Naive B cell (primary cell): ENCODE data around the gene RFTN1. TPM values are rescaled to one million over a fixed set of nuclear protein-coding genes. Genes with fewer than 3 reads are reported as not detected.

Source experiments
- ATAC-seq, 2 donors: fragments of 150-1000 bp; cut with Tn5 transposase; 2 replicates each; pipeline ENCODE4 v1.10.0; 2021; ENCODE audit warnings: low read depth in 2 of 2, mild to moderate bottlenecking in 2 of 2, moderate library complexity in 2 of 2
- DNase-seq: peaks from one replicate; pipeline ENCODE4 v3.0.0; 2022
- H3K27ac Mint-ChIP-seq, 6 donors: one replicate each; pipeline ENCODE4 v1.8.0; 2020 to 2022; ENCODE audit warnings: mild to moderate bottlenecking in 6 of 6, mixed read lengths in 6 of 6, moderate library complexity in 5 of 6, inconsistent platforms in 2 of 6
- H3K27me3 Mint-ChIP-seq, 3 donors: one replicate each; pipeline ENCODE4 v1.8.0; 2021 to 2022; ENCODE audit warnings: mixed read lengths in 3 of 3, mild to moderate bottlenecking in 1 of 3
- H3K36me3 Mint-ChIP-seq, 2 donors: one replicate each; pipeline ENCODE4 v1.8.0; 2020 to 2022; ENCODE audit warnings: mixed read lengths in 2 of 2, inconsistent platforms in 1 of 2, mild to moderate bottlenecking in 1 of 2
- H3K4me1 Mint-ChIP-seq, 3 donors: one replicate each; pipeline ENCODE4 v1.8.0; 2020 to 2022; ENCODE audit warnings: mixed read lengths in 3 of 3, inconsistent platforms in 1 of 3, mild to moderate bottlenecking in 1 of 3, moderate library complexity in 1 of 3
- H3K4me3 Mint-ChIP-seq, 8 donors: one replicate each; pipeline ENCODE4 v1.8.0; 2020 to 2022; ENCODE audit warnings: mild to moderate bottlenecking in 8 of 8, mixed read lengths in 8 of 8, moderate library complexity in 8 of 8, inconsistent platforms in 2 of 8
- H3K9me3 Mint-ChIP-seq, 7 donors: one replicate each; pipeline ENCODE4 v1.8.0; 2020 to 2022; ENCODE audit warnings: mixed read lengths in 7 of 7, mild to moderate bottlenecking in 5 of 7, inconsistent platforms in 2 of 7, moderate library complexity in 1 of 7
- polyA plus RNA-seq, 6 donors: library from polyadenylated mRNA; unstranded; fragments of 300-500 nt; fragmentation: Illumina TruSeq; gene quantifications; one replicate each; pipeline ENCODE4 v1.2.3, GENCODE V29; 2021; ENCODE audit warnings: low read depth in 6 of 6

RFTN1 gene
- polyA plus RNA-seq, 6 donors from 2014 or later, result 63.0 to 147 (median 106) TPM

DNA sequence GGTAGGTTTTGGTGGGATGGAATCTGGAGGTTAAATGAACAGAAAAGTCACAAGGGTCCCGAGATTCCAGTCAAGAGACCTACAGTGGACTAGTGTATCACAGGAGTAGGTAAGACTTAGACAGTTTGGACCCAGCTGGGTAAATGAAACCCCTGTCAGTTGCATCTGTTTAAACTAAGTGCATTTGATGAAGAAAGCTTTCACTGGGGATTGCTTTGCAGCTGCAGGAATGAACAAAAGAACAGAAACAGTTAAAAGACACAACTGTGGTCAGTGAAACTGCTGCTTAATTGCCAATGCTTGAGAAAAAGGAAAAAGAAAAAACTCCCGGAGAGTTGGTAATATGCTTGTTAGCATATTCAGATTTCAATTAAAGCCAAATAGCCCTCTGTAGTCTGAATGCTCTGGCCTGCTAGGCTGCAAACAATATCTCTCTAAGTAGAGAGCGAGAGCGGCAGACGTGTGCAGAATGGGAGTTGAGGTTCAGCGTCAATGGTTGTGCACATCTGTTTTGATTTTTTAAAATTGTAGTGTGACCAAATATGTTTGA is 211.3 kb downstream of the RFTN1 start:
- Mint-ChIP-seq H3K9me3 (peaks cover 0 to 1% (median 0%) of the 10 kb centered on the region in 7 donors), H3K4me3 (no peak overlapping the region), H3K27me3 (no peaks in the 10 kb centered on the region), H3K27ac (no peak overlapping the region), H3K4me1 (peaks cover 27 to 54% (median 28%) of the 10 kb centered on the region in 3 donors), H3K36me3 (peaks cover 9 to 28% of the 10 kb centered on the region in 2 donors)
- ATAC-seq, result no peak
- DNase-seq, result no peak

DNA sequence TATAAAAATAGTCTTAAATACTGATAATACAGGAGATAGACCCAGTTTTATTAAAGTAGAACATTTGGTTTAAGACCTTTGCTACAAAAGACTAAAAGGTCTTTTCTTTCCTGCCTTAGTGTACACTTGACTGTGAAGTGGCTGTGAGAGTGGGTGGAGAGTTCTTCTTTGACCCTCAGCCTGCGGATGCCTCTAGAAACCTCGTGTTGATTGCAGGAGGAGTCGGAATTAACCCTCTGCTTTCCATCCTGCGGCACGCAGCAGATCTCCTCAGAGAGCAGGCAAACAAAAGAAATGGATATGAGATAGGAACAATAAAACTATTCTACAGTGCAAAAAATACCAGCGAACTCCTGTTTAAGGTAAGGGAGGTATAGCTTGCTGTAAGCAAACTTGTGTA is 212.0 kb downstream of the RFTN1 start:
- Mint-ChIP-seq H3K4me3 (peak overlapping the region in 4 of 8 donors; percentile 25 to 90 (median 69)), H3K36me3 (peaks cover 6 to 27% of the 10 kb centered on the region in 2 donors), H3K9me3 (peaks cover 0 to 6% (median 0%) of the 10 kb centered on the region in 7 donors), H3K27ac (peak overlapping the region in 5 of 6 donors; percentile 44 to 92 (median 80)), H3K27me3 (no peaks in the 10 kb centered on the region), H3K4me1 (peaks cover 27 to 54% (median 28%) of the 10 kb centered on the region in 3 donors)
- no peak for DNase-seq
- no peak for ATAC-seq

DNA sequence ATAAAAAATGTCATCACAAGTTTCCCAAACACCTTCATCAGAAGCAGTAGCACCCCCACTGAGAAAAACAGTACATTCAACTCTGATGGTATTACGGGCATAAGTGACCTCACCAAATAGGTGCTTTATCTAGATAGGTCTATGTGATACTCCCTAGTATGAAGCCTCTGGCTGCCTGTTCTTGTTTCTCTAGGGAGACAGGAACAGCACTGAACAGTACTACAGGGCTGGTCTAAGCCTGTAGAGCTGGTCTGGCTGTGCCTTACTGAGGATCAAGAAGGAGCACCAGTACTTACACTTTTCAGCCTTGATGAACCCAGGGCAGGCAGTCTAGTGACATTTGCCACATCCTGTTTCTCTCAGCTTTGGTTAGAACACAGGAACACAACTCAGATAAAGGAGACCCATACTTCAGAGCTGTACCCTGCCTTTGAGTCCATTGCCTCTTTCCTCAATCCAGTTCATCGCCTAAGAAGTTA is 212.6 kb downstream of the RFTN1 start:
- peak; percentile 32 for DNase-seq
- peaks cover 10 to 33% of the 10 kb centered on the region in 2 donors for H3K36me3 Mint-ChIP-seq
- H3K4me3 Mint-ChIP-seq, result peak overlapping the region in 7 of 8 donors; percentile 45 to 90 (median 72)

DNA sequence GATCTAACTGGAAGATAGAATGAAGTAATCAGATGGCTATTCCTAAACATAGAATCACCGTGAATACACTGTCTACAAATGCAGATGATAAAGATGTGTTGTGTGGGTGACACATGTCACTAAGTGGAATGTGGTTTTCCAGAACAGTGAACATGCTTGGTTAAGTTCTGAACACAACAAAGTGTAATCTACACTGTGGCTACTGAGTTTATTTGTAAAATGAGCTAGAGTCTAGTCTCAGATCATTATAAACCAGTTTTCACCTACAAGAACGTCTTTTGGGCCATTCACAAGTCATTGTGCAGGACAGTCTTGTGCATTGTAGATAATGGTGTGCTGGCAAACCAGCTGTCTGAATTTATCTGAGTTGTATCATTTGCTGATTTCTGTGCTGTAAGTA is 213.2 kb downstream of the RFTN1 start:
- ATAC-seq, result peak; percentile 55 to 61
- H3K4me3 Mint-ChIP-seq, result peak overlapping the region in 5 of 8 donors; percentile 4 to 72 (median 47)
- peaks cover 15 to 39% of the 10 kb centered on the region in 2 donors for H3K36me3 Mint-ChIP-seq
- no peaks in the 10 kb centered on the region for H3K27me3 Mint-ChIP-seq
- H3K27ac Mint-ChIP-seq, result peak overlapping the region in 4 of 6 donors; percentile 27 to 82 (median 64)
- H3K9me3 Mint-ChIP-seq, result peaks cover 0 to 6% (median 0%) of the 10 kb centered on the region in 7 donors
- DNase-seq, result no peak
- H3K4me1 Mint-ChIP-seq, result peaks cover 33 to 59% (median 35%) of the 10 kb centered on the region in 3 donors

More for the DNA sequence above, 212.6 kb downstream of the RFTN1 start:
- Mint-ChIP-seq H3K4me1 (peaks cover 28 to 55% (median 29%) of the 10 kb centered on the region in 3 donors), H3K27me3 (no peaks in the 10 kb centered on the region), H3K27ac (peak overlapping the region; percentile 44 to 88 (median 80)), H3K9me3 (peaks cover 0 to 6% (median 0%) of the 10 kb centered on the region in 7 donors)
- ATAC-seq, result peak; percentile 84

DNA sequence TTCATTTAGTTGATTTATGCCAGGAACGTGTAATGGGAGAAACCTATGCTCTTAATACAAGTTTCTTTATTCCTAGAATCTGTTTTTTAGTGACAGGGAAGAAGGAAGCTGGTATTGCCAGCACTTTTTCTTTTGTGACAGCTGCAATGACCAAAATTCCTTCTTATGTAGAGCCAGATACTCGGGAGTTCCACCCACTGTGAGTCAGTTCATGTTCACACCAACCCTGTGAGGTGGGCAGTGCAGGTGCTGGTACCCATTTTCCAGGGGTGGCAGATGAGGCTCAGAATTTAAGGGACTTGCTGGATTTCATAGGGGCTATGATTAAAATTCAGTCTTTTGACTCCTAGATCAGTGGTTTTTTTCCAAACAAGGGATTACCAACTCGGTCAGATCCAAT is 213.8 kb downstream of the RFTN1 start:
- Mint-ChIP-seq H3K4me1 (peaks cover 35 to 59% (median 37%) of the 10 kb centered on the region in 3 donors), H3K9me3 (peaks cover 0 to 6% (median 0%) of the 10 kb centered on the region in 7 donors), H3K27ac (peak overlapping the region in 4 of 6 donors; percentile 27 to 82 (median 64)), H3K36me3 (peaks cover 16 to 39% of the 10 kb centered on the region in 2 donors), H3K27me3 (no peaks in the 10 kb centered on the region), H3K4me3 (peak overlapping the region in 3 of 8 donors; percentile 4 to 50 (median 40))
- ATAC-seq (no peak), DNase-seq (no peak)

DNA sequence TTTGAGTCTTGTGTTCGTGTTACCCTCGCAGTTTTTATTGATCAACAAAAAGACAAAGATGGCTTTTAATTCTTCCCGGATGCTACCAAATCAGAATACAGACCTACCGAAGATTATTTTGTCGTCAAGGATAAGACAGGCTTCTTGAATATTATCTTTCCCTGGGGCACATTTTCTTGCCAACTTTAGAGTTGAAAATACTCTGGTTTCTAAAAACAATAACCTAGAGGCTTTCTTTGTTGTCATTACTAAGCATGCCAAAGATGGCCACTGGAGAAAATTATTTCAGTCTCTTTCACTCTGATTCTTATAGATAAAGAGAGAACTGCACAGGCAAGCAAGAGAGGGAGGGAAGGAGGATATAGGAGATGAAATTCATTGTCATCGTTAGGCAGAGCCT is 214.6 kb downstream of the RFTN1 start:
- Mint-ChIP-seq H3K9me3 (peaks cover 0 to 6% (median 0%) of the 10 kb centered on the region in 7 donors), H3K27me3 (no peaks in the 10 kb centered on the region), H3K4me1 (peaks cover 35 to 59% (median 37%) of the 10 kb centered on the region in 3 donors)

DNA sequence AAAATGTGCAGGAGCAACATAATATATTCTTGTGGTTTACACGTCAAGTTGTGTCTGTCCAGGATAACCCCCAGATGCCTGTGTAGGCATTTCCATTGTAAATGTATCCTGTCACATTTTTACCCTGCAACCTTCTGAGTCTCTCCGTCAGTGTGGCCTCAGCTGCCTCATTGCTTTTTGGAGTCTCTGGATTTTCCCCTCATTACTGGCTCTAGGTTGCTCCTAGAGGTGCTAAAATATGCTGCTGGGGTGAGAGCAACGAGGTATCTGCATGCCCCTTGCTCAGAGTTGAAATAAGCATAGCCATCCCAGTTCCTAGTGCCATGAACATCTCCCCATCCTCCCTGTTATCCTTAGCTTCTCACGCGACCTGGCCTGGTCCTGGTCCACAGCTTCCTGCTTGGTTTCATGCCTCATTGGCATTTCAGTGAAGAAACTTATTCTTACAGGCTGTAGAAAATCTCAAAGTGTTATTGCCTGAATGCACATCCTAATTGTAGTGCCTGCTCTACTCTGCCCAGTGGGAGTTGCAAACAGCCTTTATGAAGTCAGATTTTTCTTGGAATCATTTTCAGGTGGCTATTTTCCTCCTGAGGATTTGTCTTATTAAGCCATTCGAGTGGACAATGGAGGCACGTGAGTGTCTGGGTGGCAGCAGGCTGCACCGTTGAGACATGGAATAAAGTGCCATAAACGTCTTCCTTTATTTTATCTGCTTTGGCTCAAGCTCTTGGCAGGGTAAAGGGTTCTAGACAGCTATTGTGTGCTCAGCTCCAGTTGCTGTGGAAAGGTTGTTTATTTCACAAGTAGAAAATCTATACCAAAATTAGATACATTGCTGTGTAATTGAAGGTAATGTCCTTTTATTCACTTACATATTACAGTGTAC is 215.3 kb downstream of the RFTN1 start:
- Mint-ChIP-seq H3K4me1 (peaks cover 33 to 57% (median 35%) of the 10 kb centered on the region in 3 donors), H3K4me3 (peak overlapping the region in 1 of 8 donors; percentile 86), H3K36me3 (peaks cover 14 to 30% of the 10 kb centered on the region in 2 donors), H3K27ac (peak overlapping the region in 4 of 6 donors; percentile 57 to 95 (median 77)), H3K9me3 (peaks cover 0 to 6% (median 0%) of the 10 kb centered on the region in 7 donors), H3K27me3 (no peaks in the 10 kb centered on the region)
- DNase-seq (no peak), ATAC-seq (no peak)

More for the DNA sequence above, 214.6 kb downstream of the RFTN1 start:
- H3K4me3 Mint-ChIP-seq, result no peak overlapping the region
- DNase-seq (no peak), ATAC-seq (no peak)
- peak overlapping the region in 1 of 6 donors; percentile 80 for H3K27ac Mint-ChIP-seq
- H3K36me3 Mint-ChIP-seq, result peaks cover 16 to 33% of the 10 kb centered on the region in 2 donors

DNA sequence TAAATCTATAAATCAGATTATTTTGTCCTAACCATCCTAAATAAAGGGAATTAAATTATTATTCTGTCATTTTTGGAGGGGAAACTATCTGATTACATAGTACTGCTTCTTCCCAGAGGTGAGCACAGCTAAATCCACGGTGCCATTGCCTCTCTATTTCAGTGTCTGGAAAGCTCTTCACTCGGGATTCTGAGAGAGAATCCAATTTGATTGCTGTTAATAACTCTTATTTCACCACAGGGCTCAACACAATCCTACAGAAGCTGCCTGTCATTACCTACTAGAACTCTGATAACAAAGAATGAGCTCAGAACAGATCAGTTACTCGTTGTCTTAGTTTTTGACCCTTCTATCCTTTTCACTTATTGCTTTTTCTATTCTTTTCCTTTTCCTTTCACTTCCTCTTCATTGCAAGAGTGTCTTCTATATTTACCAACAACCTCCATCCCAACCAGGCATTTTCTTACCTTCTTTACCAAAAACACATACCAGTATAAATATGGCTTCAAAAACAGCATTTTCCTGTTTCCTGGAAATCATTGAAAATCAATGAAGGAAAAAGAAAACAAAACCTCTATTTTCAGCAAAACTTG is 218.1 kb downstream of the RFTN1 start:
- DNase-seq, result peak; percentile 11
- Mint-ChIP-seq H3K4me3 (peak overlapping the region in 3 of 8 donors; percentile 14 to 43 (median 26)), H3K27me3 (no peaks in the 10 kb centered on the region), H3K4me1 (peaks cover 28 to 44% (median 32%) of the 10 kb centered on the region in 3 donors), H3K36me3 (peaks cover 11 to 17% of the 10 kb centered on the region in 2 donors), H3K9me3 (peaks cover 0 to 6% (median 0%) of the 10 kb centered on the region in 7 donors), H3K27ac (peak overlapping the region in 3 of 6 donors; percentile 0 to 70 (median 69))
- peak; percentile 37 to 66 for ATAC-seq

DNA sequence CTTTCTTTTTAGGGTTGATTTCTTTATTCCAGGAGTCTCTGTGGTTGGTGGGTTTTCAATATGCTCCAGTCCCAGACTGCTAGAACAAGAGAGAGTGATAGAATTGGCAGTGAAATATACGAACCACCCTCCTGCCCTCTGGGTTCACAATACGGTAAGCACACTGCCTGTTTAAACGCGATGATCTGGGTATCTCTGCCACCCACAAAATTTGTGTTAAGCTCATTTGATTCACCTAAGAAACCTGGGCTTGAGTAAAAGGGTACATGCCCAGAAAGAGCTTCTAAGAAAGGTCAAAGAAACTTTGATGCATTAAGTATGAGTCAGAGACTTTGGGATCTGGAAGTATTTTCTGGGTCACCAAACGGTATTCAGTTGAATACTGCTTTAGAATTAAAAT is 218.7 kb downstream of the RFTN1 start:
- no peak overlapping the region for H3K4me3 Mint-ChIP-seq
- peaks cover 0 to 6% (median 0%) of the 10 kb centered on the region in 7 donors for H3K9me3 Mint-ChIP-seq
- peak overlapping the region in 1 of 6 donors; percentile 4 for H3K27ac Mint-ChIP-seq
- no peak for ATAC-seq
- no peaks in the 10 kb centered on the region for H3K27me3 Mint-ChIP-seq
- H3K36me3 Mint-ChIP-seq, result peaks cover 11 to 17% of the 10 kb centered on the region in 2 donors
- peaks cover 26 to 44% (median 30%) of the 10 kb centered on the region in 3 donors for H3K4me1 Mint-ChIP-seq
- no peak for DNase-seq

DNA sequence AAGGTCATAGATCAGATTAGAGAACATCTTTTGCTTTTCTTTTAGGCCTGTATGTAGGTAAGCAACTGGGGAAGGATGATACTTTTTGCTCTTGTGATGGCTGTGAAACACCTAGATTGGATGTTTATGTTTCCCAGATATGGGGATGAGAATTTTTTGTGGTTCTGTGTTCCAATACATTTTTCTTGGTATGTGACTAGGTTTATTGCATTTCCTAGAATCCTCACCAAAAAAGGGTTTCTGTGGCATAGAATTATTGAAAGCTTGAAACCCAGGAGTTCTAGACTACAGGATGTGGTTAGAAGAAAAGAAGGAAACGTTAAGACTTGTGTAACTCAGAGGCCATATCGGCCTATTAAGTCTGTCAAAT is 222.7 kb downstream of the RFTN1 start:
- H3K9me3 Mint-ChIP-seq, result no peaks in the 10 kb centered on the region
- ATAC-seq (peak; percentile 52 to 61), DNase-seq (no peak)
- H3K4me3 Mint-ChIP-seq, result peak overlapping the region in 3 of 8 donors; percentile 16 to 56 (median 45)
- H3K4me1 Mint-ChIP-seq, result peaks cover 23 to 45% (median 29%) of the 10 kb centered on the region in 3 donors
- peak overlapping the region in 2 of 6 donors; percentile 14 to 63 for H3K27ac Mint-ChIP-seq
- H3K27me3 Mint-ChIP-seq, result no peaks in the 10 kb centered on the region
- peaks cover 5 to 7% of the 10 kb centered on the region in 2 donors for H3K36me3 Mint-ChIP-seq

DNA sequence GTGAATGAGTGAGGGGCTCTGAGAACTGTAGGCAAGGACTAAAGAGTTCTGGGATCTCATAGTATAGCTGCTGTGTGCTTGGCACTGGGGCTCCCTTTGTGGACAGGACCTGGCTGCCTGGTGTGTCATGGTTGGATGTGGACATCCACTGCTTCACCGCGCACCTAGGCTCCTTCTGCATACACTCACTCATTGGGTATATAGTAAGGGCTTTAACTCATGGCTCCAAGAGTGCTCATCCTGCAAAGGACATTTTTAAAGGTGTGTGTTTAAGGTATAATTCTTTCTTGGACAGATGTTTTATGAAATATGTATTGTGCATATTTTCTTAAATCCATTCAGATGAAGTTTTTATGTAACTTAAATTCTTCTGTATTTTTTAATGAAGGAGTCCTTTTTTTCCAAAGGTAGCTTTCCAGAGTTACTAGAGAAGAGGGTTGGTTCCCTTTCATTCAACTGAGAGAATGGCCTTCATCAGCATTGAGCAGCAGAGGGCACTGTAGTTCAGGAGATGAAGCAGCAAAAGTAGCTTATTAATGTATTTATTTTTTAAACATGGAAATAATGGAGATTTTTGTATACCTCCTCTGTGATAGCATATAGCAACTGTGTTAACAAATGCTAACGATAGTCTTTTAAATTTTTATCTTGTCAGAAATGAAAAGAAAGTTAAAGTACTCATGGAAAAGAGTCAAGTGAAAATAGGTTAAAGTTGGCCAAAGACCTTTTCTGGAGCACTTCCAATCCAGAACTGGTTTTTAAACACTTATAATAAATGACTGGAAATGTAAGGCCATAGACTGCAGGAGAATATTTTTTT is 223.3 kb downstream of the RFTN1 start:
- H3K4me1 Mint-ChIP-seq, result peaks cover 17 to 42% (median 23%) of the 10 kb centered on the region in 3 donors
- H3K27ac Mint-ChIP-seq, result peak overlapping the region in 3 of 6 donors; percentile 14 to 63 (median 15)
- peaks cover 0 to under 1% of the 10 kb centered on the region in 2 donors for H3K36me3 Mint-ChIP-seq
- H3K4me3 Mint-ChIP-seq, result peak overlapping the region in 3 of 8 donors; percentile 16 to 58 (median 45)
- DNase-seq, result peak; percentile 30
- no peaks in the 10 kb centered on the region for H3K9me3 Mint-ChIP-seq
- ATAC-seq, result peak; percentile 43 to 54
- H3K27me3 Mint-ChIP-seq, result no peaks in the 10 kb centered on the region
